CD14-positive monocyte (primary cell): ENCODE results near the gene MBOAT7. TPM values are rescaled to one million over a fixed set of nuclear protein-coding genes. Genes with fewer than 3 reads are reported as not detected.
A peak's percentile ranks its signal among the peaks of the same experiment; 100 is the strongest.

Experiments used
- DNase-seq, 3 donors: peaks; one replicate each; pipeline ENCODE4 v3.0.0-alpha.2; 2011 to 2022
- H2AFZ ChIP-seq: 2 replicates; pipeline ENCODE4 v1.6.0; 2012; ENCODE audit warnings: mild to moderate bottlenecking, low read depth, low read length, inconsistent platforms; ENCODE audit not compliant: insufficient read depth, poor library complexity, severe bottlenecking
- H3K27ac ChIP-seq, 2 donors: 1 replicate in 1 of 2; 2 replicates in 1 of 2; pipeline ENCODE4 v1.5.1; 2012 to 2013; ENCODE audit warnings: low read length in 2 of 2, control low read depth in 1 of 2, inconsistent platforms in 1 of 2, low read depth in 1 of 2, mild to moderate bottlenecking in 1 of 2
- H3K27me3 ChIP-seq, 2 donors: one replicate each; pipeline versions ENCODE4 v1.6.0 to v1.6.1; 2011 to 2013; ENCODE audit warnings: low read length in 2 of 2; ENCODE audit not compliant: control insufficient read depth in 2 of 2, insufficient read depth in 2 of 2
- H3K36me3 ChIP-seq, 2 donors: replicated peaks in 1 of 2; 1 replicate in 1 of 2; 2 replicates in 1 of 2; pipeline versions ENCODE4 v1.5.1 to v1.6.1; 2012 to 2013; ENCODE audit warnings: low read length in 2 of 2, control low read depth in 1 of 2, inconsistent platforms in 1 of 2, mild to moderate bottlenecking in 1 of 2; ENCODE audit not compliant: insufficient read depth in 2 of 2, control insufficient read depth in 1 of 2
- H3K4me1 ChIP-seq, 2 donors: 1 replicate in 1 of 2; 2 replicates in 1 of 2; pipeline versions ENCODE4 v1.5.1 to v1.6.1; 2012 to 2013; ENCODE audit warnings: low read length in 2 of 2, control low read depth in 1 of 2, inconsistent platforms in 1 of 2, mild to moderate bottlenecking in 1 of 2, moderate library complexity in 1 of 2; ENCODE audit not compliant: insufficient read depth in 2 of 2, control insufficient read depth in 1 of 2
- H3K4me2 ChIP-seq: replicated peaks from 2 replicates; pipeline ENCODE3; 2012; ENCODE audit warnings: low read length, moderate library complexity, mild to moderate bottlenecking; ENCODE audit not compliant: poor library complexity, severe bottlenecking; ENCODE audit errors: extremely low read depth
- H3K4me3 ChIP-seq, 3 experiments: fragments of 200-600 bp in 1 of 3; sonication (generic) in 1 of 3; replicated peaks in 1 of 3; 1 replicate in 2 of 3; 2 replicates in 1 of 3; pipeline ENCODE4 v1.5.1; 2011 to 2013; ENCODE audit warnings: low read length in 3 of 3, mild to moderate bottlenecking in 3 of 3, control low read depth in 2 of 3, low read depth in 2 of 3, inconsistent platforms in 1 of 3, moderate library complexity in 1 of 3
- H3K79me2 ChIP-seq: 2 replicates; pipeline ENCODE4 v1.6.0; 2012; ENCODE audit warnings: mild to moderate bottlenecking, control low read depth, inconsistent platforms, low read length, moderate library complexity; ENCODE audit not compliant: insufficient read depth
- H3K9ac ChIP-seq: 2 replicates; pipeline ENCODE4 v1.6.0; 2017; ENCODE audit warnings: low read length, mild to moderate bottlenecking; ENCODE audit not compliant: insufficient read depth, poor library complexity, severe bottlenecking
- H3K9me3 ChIP-seq, 2 donors: replicated peaks in 1 of 2; 1 replicate in 1 of 2; 2 replicates in 1 of 2; pipeline versions ENCODE4 v1.5.1 to v1.6.1; 2012 to 2013; ENCODE audit warnings: low read length in 2 of 2, control low read depth in 1 of 2; ENCODE audit not compliant: control insufficient read depth in 1 of 2, insufficient read depth in 1 of 2
- H4K20me1 ChIP-seq: 2 replicates; pipeline ENCODE4 v1.6.0; 2012; ENCODE audit warnings: mild to moderate bottlenecking, low read length, control low read depth, moderate library complexity; ENCODE audit not compliant: insufficient read depth
- H3K27ac Mint-ChIP-seq, 7 donors: one replicate each; pipeline ENCODE4 v1.8.0; 2020; ENCODE audit warnings: mild to moderate bottlenecking in 7 of 7, mixed read lengths in 7 of 7, moderate library complexity in 6 of 7, inconsistent platforms in 2 of 7
- H3K27me3 Mint-ChIP-seq, 3 donors: one replicate each; pipeline ENCODE4 v1.8.0; 2021 to 2022; ENCODE audit warnings: low read depth in 3 of 3, mild to moderate bottlenecking in 3 of 3, mixed read lengths in 3 of 3, moderate library complexity in 3 of 3, inconsistent platforms in 1 of 3
- H3K36me3 Mint-ChIP-seq, 2 donors: one replicate each; pipeline ENCODE4 v1.8.0; 2020; ENCODE audit warnings: mixed read lengths in 2 of 2, inconsistent platforms in 1 of 2, mild to moderate bottlenecking in 1 of 2
- H3K4me1 Mint-ChIP-seq: one replicate; pipeline ENCODE4 v1.8.0; 2020; ENCODE audit warnings: mild to moderate bottlenecking, mixed read lengths
- H3K4me3 Mint-ChIP-seq, 2 donors: one replicate each; pipeline ENCODE4 v1.8.0; 2020; ENCODE audit warnings: mild to moderate bottlenecking in 2 of 2, mixed read lengths in 2 of 2, moderate library complexity in 1 of 2
- H3K9me3 Mint-ChIP-seq, 7 donors: one replicate each; pipeline ENCODE4 v1.8.0; 2020 to 2022; ENCODE audit warnings: mixed read lengths in 7 of 7, mild to moderate bottlenecking in 6 of 7, moderate library complexity in 6 of 7, inconsistent platforms in 2 of 7
- CTCF ChIP-seq: fragments of 200-600 bp; IDR thresholded peaks from one replicate; pipeline ENCODE4 v1.8.0; 2022; ENCODE audit warnings: antibody characterized with exemption, mild to moderate bottlenecking
- WGBS: methylation state at CpG from one replicate; pipeline ENCODE4 v1.1.5; 2013; ENCODE audit warnings: missing lambda C conversion rate; ENCODE audit not compliant: insufficient coverage; 5-methylcytosine and 5-hydroxymethylcytosine counted together
- intact Hi-C, 2 donors: fragments of 100-400 bp; cut with micrococcal nuclease; formaldehyde crosslinking; loops; one replicate each; pipeline versions ENCODE4 v1.15.0 to v1.15.1; 2023
- polyA plus RNA-seq, 3 donors: library from polyadenylated mRNA; depleted of rRNA in 1 of 3; unstranded in 2 of 3; stranded (reverse) in 1 of 3; fragments of 300-500 nt in 2 of 3; fragments of >200 nt in 1 of 3; fragmentation: Illumina TruSeq in 2 of 3; gene quantifications; 1 replicate in 2 of 3; 2 replicates in 1 of 3; pipeline ENCODE4 v1.2.3, GENCODE V29; 2012 to 2021

Gene MBOAT7
- polyA plus RNA-seq, 3 donors = 84.0 to 115 (median 111) TPM

GRCh38 chr19:54209058-54209810 is 19.9 kb upstream of the MBOAT7 start:
- Histone ChIP-seq H2AFZ (no peak overlapping the region), H3K27me3 (no peaks in the 10 kb centered on the region), H3K9ac (peak overlapping the region; percentile 81), H3K9me3 (no peaks in the 10 kb centered on the region), H4K20me1 (peaks cover 22% of the 10 kb centered on the region), H3K4me1 (peaks cover 75 to 82% of the 10 kb centered on the region in 2 donors), H3K27ac (peak overlapping the region; percentile 97 to 100), H3K79me2 (peaks cover 74% of the 10 kb centered on the region), H3K4me3 (peak overlapping the region in 1 of 3 experiments; percentile 58), H3K36me3 (peaks cover 33 to 35% of the 10 kb centered on the region in 2 donors), H3K4me2 (peak overlapping the region; percentile 48)
- 68% methylated on average over 22 of the region's 24 CpGs for WGBS
- no peak for DNase-seq
- peaks cover 87% of the 10 kb centered on the region for H3K4me1 Mint-ChIP-seq
- peaks cover 0 to 4% (median 0%) of the 10 kb centered on the region in 7 donors for H3K9me3 Mint-ChIP-seq
- H3K36me3 Mint-ChIP-seq = peaks cover 62 to 69% of the 10 kb centered on the region in 2 donors
- intact Hi-C loops = loop anchor here (2.0 to 5.0 kb wide), 2 partner anchors 22 to 163 kb away; no protein-coding TSS in a partner anchor
- H3K27me3 Mint-ChIP-seq = peaks cover 0 to 12% (median 2%) of the 10 kb centered on the region in 3 donors
- H3K27ac Mint-ChIP-seq = peak overlapping the region; percentile 99 to 100 (median 100)
- no peak for TF ChIP-seq CTCF
- H3K4me3 Mint-ChIP-seq = peak overlapping the region; percentile 68 to 88

- Histone ChIP-seq H3K27me3 (no peaks in the 10 kb centered on the region), H3K4me1 (peaks cover 80 to 87% of the 10 kb centered on the region in 2 donors), H3K9me3 (no peaks in the 10 kb centered on the region), H3K4me3 (peak overlapping the region in 2 of 3 experiments; percentile 4 to 58), H3K27ac (peak overlapping the region; percentile 97 to 100), H3K4me2 (peak overlapping the region; percentile 48), H2AFZ (no peak overlapping the region), H3K36me3 (peaks cover 38 to 40% of the 10 kb centered on the region in 2 donors), H4K20me1 (peaks cover 27% of the 10 kb centered on the region), H3K79me2 (peaks cover 79% of the 10 kb centered on the region), H3K9ac (peak overlapping the region; percentile 81)
- WGBS = 50% methylated on average over 4 of the region's 8 CpGs
- Mint-ChIP-seq H3K36me3 (peaks cover 66 to 74% of the 10 kb centered on the region in 2 donors), H3K27me3 (peaks cover 0 to 11% (median 2%) of the 10 kb centered on the region in 3 donors), H3K27ac (peak overlapping the region; percentile 99 to 100 (median 100)), H3K4me1 (peaks cover 89% of the 10 kb centered on the region), H3K4me3 (peak overlapping the region; percentile 86 to 100), H3K9me3 (peaks cover 0 to 4% (median 0%) of the 10 kb centered on the region in 7 donors)
- no peak for DNase-seq
- intact Hi-C loops = loop anchor here (2.0 to 5.0 kb wide), 2 partner anchors 22 to 164 kb away; no protein-coding TSS in a partner anchor
- TF ChIP-seq CTCF = no peak
These were observed 19.3 kb upstream of the MBOAT7 start for GRCh38 chr19:54208784-54209057.
